GM19452 (cell line): Measurements from ENCODE around the gene DMRTA2.

Experiments used
- ATAC-seq: cut with Tn5 transposase; IDR thresholded peaks from one replicate; pipeline ENCODE4 v1.9.1; 2021; ENCODE audit not compliant: unreplicated experiment

DMRTA2 gene

GRCh38 chr1:50424045-50424883 lies 1.0 kb upstream of the DMRTA2 start:
- ATAC-seq, result no peak

DNA sequence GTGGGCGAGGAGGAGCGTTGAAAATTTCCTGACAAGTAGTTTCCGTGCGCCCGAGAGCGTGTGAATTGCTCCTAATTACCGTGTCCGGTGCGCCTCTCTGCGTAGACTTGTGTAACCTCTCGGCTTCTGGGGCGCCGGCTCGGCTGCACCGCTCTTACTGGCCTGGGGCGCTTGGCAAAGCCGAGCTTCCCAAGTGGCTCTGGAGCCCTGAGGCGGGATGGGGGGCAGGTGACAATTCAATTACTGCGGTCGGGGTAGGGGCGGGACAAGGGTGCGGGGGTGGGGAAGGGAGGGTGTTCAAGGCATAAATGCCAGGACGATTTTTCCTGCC lies 392 bp upstream of the DMRTA2 start:
- ATAC-seq, result no peak

DNA sequence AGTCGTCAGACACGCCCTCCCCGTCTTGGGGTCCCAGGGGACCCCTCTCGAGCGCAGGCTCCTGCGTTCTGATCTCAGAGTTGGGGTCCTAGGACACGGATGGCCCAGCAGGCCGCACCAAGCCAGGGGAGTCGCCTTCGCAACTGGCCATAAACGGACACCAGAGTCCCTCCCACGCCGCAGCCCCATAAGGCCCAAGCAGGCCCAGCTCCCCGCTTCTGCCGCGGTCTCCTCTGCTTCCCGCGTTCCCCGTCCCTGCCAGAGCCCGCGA lies 633 bp downstream of the DMRTA2 start:
- no peak for ATAC-seq

DNA sequence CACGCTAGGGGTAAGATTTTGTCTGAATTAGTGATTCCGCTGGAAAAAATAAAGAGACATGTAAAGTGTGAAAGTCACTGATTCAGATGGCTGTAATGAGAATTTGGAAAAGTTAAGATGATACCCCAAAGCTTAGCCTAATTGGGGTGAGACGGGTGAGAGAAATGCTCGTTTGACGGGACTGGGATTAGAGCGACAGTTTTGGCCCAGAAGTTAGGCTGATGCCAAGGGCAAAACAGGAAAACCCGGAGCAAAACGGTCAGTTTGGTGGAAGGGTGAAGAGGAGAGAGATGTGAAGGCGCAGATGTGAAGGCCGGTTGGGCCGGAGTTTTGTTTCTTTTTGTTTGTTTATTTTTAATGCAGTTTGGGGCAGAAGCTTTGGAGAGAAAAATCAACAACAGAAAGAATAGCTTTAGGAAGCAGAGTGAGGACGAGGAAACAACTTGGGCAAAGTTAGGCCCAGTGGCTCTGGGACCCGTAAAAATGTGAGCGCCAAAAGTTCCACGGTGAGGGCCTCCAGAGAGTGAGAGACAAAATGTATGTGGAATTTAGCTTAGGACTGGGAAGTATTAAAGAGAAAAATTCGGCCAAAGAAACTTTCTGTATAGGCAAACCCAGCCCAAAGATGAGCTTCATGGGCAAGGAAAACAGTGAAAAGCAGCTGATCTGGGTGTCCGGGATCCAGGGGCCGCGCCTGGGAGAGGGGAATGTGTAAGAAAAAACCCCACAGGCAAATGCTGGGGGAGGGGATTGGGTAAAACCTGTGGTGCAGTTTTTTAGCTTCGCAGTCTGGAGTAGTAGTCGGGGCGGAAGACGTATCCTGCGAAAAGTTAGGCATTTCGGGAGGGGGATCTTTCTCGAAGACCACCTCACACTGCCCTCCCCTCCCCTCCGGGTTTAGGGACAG lies 1.2 kb downstream of the DMRTA2 start:
- ATAC-seq, result no peak

DNA sequence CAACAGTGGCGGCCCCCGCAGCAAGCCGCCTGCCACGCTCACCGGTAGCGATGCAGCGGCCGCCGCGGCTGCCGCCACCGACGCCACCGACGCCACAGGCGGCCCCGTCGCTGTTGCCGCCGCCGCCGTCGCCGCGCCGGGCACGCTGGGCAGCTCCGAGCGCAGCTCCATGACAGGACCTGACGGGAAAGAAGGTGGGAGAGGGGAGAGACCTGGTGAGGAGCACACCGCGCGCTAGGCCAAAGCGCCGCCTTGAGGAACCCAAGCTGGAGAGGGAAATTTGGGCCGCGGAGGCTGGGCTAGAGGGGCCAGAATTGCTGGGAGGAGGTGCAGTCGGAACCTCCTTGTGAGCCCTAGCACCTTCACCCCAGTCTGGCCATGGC lies 1.9 kb downstream of the DMRTA2 start:
- ATAC-seq, result no peak

DNA sequence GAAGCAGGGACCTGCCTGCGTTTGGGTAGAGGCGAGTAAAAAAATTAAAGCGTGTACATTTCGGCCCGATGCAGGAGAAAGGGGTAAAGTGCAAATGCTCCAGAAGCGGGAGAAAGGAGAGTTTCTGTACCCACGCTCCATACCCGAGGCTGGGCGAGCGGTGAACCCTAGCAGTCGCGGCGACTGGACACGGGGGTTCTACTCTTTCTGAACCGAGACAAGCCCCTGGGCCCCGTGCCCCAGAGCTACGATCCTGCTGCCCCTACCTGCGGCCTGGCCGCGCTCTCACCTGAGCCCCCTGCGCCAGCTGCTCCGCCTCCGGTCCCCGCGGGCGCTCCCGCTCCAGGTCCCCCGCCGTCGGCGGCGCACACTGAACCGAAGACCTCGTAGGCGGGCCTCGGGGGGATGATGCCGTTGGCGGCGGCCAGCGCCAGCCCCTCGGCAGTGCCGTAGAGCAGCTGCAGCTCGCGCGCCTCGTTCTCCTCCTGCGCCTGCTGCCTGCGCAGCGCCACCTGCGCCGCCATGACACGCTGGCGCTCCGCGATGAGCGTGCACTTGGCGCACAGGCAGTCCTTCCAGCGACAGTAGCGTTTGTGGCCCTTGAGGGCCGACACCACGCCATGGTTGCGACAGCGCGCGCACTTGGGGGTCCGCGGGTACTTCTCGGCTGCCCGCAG lies 2.4 kb downstream of the DMRTA2 start:
- ATAC-seq, result no peak

DNA sequence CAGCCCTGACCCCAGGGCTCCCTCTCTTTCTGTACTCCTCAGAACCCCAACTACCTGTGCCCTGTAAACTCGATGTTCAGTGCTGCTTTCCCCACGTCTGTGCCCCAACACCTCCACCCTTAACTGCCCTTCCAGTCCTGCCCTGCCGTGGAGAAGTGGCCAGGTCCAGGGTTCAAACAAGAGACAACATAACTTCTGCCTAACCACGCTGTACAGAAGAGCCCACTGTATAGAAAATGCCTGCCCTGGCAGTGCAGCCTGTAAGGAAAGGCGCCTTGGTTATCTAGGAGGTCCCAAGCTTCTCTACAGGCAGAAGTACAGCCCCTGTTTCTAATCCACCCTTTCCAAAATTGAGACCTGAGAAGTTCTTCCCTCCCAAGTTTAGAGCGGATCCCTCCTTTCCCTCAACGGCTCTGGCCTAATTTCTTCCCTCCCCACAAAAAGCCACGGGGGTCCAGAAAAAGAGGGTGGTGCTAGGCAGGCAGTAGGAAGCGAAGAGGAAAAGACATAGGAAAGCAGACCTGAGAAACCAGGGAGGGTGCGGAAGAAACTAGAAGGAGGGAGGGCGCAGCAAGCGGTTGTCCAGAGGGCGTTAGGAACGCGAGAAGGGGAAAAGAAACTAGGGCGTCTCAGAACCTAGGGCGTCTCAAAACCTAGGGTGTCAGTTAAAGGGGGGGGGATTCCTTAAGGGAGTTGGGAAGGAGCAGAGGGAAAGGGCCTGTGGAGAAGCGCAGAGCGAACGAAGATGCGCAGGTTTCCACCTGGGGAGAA lies 3.2 kb downstream of the DMRTA2 start:
- ATAC-seq, result no peak

DNA sequence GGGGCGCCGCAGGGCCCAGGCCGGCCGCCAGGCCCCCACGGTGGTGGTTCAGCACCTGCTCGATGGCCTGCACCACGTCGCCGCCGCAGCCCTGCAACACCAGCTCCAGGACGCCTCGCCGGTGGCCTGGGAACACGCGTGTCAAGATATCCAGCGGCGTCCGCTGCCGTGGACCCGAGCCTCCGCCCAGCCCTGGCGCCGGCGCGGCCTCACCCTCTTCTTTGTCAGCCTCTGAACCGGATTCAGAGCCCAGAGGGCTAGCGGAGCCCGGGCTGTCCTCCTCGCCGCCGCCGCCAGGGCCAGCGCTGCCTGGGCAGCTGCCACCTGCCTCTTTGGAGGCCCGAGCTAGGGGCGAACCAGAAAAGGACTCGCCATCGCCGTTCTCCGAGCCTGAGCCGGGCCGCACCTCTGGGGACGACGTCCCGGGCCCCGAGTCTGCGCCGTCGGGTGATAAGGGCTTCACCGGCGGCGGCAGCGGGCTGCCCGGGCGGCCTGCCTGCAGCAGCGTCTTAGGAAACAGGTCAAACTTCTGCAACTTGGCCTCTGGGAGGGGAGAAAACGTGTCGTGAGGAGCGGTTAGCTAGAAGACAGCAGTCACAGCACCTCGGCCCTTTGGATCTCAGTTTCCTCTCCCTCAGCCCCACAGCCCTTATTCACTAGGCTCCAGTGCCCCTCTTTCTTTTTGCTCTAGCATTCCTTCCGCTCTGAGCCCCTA lies 3.9 kb downstream of the DMRTA2 start:
- no peak for ATAC-seq

DNA sequence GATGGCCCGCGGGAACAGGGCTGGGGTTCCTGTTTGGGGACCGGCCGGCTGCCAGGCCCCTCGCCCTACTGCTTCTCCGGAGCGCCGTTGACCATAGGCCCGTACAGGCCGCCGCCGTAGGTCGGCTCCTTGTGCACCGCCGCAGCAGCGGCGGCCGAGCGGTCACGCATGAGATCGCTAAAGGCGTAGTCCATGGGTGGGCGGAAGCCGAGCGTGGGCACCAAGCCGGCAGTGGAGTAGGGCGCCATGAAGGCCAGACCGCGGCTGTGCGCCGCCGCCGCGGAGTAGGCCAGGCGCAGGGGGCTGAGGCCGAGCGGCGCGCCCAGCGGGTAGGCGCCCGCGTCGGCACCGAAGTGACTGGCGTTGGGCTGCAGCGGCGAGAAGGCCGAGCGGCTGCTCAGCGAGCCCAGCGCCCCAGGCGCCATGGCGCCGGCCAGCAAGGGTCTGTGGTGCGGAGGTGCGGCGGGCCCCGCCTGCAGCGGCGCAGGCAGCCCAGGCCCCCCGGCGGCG lies 4.6 kb downstream of the DMRTA2 start:
- ATAC-seq, result no peak

DNA sequence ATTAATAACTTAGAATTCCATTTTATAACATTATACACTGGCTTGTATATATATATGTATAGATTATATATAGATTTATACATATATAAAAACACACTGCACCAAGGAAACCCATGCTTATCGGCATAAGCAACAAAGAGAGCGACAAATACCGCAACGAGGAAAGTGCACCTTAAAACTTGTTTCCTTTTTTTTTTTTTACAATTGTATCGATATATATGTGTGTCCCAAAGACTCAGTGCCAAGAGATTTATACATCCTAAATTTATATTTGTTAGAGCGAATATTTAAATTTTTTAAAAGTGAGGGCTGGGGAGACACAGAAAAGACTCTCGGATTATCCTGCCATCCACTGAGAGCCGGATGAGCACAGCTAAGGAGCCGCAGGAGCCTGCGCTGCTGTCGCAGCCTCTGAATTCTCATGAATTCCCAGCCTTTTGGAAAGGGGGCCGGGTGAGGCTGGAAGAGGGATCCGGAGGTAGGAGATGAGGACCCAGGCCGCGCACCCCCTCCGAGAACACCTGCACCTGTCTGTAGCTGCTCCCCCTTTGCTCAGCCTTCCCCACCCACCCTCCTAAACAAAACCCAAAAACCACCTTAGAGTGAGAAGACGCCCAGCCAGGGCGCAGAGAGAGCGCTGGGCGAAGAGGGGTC lies 5.2 kb downstream of the DMRTA2 start:
- ATAC-seq, result no peak

DNA sequence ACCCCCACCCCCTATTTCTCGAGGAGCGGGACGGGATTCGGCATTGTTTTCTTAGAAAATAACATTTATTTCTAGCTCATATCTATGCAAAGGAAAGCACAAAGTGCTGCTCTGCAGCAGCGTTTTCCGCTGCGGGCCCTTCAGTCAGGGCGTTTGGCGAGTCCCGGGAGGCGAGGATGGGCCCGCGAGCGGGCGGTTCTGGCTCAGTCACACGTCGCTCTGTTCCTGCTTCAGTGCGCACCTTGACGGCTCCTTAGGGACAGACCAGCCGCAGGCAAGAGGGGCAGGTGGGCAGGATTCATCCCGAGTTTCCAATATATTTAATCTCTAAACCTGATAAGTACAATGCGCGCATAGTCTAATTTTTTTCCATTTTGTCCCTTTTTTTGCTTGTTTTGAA lies 5.7 kb downstream of the DMRTA2 start:
- no peak for ATAC-seq

DNA sequence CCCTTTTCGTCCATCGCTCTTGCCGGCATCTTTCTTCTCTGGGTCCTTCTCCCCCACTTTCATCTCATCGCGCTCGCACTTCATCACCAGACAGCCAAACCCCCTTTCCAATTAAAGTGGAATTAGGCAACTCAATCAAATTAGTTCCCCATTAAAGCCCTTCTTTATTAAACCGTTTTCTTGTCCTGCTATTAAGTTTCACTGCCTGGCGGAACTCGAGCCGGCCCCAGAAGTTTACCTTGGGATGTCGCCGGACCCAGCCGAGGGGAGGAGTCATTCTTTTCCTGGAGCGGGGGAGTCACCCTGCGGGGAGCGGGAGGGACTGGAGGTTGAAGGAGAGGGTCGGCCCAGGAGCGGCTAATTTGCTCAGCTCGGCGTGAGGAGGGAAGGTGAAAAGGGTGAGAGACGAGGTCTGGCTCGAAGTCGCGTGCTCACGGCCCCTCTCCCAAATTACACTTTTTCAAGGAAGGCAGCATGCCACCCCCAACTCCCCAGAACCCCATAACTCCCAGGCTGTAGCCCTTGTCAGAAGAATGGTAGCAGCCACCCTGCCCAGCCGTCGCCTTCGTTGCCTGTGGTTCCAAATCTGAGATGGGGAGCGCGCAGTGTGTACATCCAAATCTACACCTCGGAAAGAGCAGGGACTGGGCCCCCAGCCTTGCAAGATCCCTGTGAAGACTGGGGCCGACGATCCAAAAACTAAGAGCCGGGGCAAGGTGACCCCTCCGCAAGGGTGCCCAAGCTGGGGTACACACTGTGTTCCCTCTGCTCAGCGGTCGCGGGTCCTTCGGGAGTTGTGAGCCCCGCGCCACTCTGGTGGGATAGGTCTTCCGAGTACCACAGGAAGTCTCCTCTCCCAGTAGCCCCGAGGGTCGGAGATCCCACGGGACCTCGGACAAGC lies 6.4 kb downstream of the DMRTA2 start:
- no peak for ATAC-seq

- ATAC-seq, result no peak
Measured at GRCh38 chr1:50416150-50416527, 7.1 kb downstream of the DMRTA2 start.

DNA sequence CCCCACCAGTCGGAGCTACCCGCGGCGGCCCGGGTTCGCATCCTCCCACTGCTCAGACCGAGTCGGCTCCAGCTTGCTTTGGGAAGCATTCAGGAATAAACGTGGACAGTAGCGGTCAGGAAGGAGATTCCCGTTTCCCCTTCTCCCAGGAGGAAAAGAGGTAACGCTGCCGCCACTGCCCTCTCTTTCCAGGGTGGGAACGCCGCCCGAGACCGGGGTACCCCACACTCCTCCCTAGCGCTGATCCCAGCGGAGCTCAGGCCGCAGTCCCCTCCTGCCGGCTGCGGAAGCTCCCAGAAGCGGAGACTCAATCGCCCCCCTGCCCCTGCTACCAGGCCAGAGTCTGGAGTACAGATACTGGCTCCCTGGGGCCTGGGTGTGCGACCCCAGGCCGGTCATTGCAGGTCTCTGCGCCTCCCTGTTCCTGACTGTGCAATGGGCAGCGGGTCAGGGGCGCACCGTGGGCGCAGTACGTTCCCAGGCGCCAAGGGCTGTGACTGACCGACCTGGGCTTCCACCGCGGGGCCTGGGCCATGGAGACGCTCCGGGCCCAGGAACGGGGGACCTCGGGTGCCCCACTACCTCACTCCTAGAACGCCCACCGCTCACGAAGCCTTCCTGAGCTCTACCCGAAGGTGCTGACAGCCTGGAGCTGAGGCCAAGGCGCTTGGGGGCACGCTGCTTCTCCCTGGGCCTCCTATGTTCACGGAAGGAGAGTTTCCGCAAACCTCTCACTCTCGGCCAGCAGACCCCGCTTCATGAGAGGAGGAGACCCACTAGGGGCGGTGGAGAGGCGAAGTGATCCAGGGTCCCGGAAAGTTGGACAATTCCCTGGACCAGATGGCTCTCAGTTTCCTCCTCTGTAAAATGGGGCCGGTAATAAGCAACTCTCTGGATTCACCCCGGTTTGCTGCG lies 7.8 kb downstream of the DMRTA2 start:
- no peak for ATAC-seq

DNA sequence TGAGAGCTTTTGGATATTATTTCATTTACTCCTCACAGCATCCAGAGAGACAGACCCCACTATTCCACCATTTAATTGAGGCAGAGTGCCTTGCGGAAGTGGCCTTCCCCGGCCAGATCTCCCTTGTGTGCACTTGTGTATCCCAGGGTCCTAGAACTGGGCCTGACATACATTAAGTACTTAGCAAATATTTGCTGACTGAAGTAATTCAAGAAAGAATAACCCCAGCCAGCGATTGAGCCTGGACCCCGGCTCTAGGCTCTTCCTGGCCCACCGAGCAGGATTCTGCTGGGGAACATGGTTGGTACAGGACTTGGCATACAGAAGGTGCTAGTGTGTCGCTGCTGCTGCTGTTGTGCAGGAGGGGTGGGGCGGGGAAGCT lies 8.4 kb downstream of the DMRTA2 start:
- ATAC-seq, result no peak

- ATAC-seq, result no peak
Measured at GRCh38 chr1:50412813-50413476, 10.3 kb downstream of the DMRTA2 start.

DNA sequence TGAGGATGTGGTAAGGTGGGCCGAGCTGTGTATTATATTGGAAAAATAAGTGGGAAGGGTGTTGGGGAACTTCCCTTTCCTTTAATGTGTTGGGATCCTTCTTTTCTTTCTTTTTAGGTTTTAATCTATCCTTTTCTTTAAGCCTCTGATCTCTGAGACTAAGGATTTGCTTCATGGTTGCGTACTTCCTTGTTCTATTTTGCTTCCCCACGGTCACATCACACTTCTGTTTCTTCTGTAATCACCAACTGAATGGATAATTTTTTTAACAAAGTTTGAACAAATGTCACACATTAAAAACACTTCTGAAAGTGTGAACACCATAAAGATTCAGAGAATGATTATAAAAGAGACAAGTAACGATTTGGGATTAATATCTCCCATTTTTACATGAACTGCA lies 17.4 kb downstream of the DMRTA2 start:
- no peak for ATAC-seq
